Upper lobe of right lung (tissue), 1 donor: ENCODE measurements around the gene KLF3. TPM values are rescaled to one million over a fixed set of nuclear protein-coding genes. Genes with fewer than 3 reads are reported as not detected.

ENCODE experiments used
- ATAC-seq: fragments of 200-7000 bp; cut with Tn5 transposase; one replicate; pipeline ENCODE4 v1.9.1; 2020; ENCODE audit warnings: mild to moderate bottlenecking, moderate library complexity
- DNase-seq: peaks from one replicate; pipeline ENCODE4 v3.0.0-alpha.2; 2020
- H3K27ac ChIP-seq: fragments of 200-600 bp; one replicate; pipeline ENCODE4 v1.8.0; 2022
- H3K27me3 ChIP-seq: fragments of 200-600 bp; one replicate; pipeline ENCODE4 v1.8.0; 2022; ENCODE audit warnings: mild to moderate bottlenecking
- H3K36me3 ChIP-seq: fragments of 200-600 bp; one replicate; pipeline ENCODE4 v1.8.0; 2022
- H3K4me1 ChIP-seq: fragments of 200-600 bp; one replicate; pipeline ENCODE4 v1.8.0; 2022
- H3K4me3 ChIP-seq: fragments of 200-600 bp; one replicate; pipeline ENCODE4 v1.8.0; 2022; ENCODE audit warnings: mild to moderate bottlenecking
- H3K9me3 ChIP-seq: fragments of 200-600 bp; one replicate; pipeline ENCODE4 v1.8.0; 2022
- intact Hi-C: fragments of 100-400 bp; cut with DNase I; formaldehyde crosslinking; loops from one replicate; pipeline ENCODE4 v1.11.0; 2022
- total RNA-seq: library from RNA; stranded (reverse); fragmentation: NEBNext Ultra II Directional; extraction: Animal tissue kit (Norgen Biotek cat#: 25700); gene quantifications from one replicate; pipeline ENCODE4 v1.2.1, GENCODE V29; 2021
- TF ChIP-seq, protein P1 (sequence below): fragments of 200-600 bp; IDR thresholded peaks from one replicate; pipeline ENCODE4 v1.8.0; 2022; ENCODE audit warnings: antibody characterized with exemption
- donor health status: DM: no; HTN: yes; CAD: no; lungs with severe emphysema.

Gene KLF3
- total RNA-seq, 1 donor from 2014 or later = 70.6 TPM

DNA sequence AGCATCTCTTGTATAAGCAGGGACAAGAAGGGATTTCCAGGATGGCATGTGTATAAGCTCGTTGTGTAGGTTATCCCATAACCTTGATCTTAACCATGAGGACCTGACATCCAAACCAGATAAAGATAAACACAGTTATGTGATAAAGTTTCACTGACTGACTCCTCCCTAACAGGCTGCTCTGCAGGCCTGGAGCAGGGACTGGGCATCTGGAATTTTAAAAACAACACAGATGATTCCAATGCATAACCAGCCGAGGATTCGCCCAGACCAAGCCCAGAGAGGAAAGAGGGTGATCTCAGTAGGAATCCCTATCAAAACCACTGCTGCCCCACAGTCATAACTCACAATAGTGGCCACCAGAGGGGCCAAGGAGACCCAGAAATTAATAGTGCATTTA, 22.7 kb downstream of the KLF3 start:
- Histone ChIP-seq H3K4me3 (no peak overlapping the region), H3K27ac (no peak overlapping the region), H3K9me3 (no peaks in the 10 kb centered on the region), H3K4me1 (peaks cover 28% of the 10 kb centered on the region), H3K36me3 (peaks cover 59% of the 10 kb centered on the region), H3K27me3 (no peaks in the 10 kb centered on the region)
- intact Hi-C loops = no loop called here
- TF ChIP-seq, protein P1, sequence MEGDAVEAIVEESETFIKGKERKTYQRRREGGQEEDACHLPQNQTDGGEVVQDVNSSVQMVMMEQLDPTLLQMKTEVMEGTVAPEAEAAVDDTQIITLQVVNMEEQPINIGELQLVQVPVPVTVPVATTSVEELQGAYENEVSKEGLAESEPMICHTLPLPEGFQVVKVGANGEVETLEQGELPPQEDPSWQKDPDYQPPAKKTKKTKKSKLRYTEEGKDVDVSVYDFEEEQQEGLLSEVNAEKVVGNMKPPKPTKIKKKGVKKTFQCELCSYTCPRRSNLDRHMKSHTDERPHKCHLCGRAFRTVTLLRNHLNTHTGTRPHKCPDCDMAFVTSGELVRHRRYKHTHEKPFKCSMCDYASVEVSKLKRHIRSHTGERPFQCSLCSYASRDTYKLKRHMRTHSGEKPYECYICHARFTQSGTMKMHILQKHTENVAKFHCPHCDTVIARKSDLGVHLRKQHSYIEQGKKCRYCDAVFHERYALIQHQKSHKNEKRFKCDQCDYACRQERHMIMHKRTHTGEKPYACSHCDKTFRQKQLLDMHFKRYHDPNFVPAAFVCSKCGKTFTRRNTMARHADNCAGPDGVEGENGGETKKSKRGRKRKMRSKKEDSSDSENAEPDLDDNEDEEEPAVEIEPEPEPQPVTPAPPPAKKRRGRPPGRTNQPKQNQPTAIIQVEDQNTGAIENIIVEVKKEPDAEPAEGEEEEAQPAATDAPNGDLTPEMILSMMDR = no peak
- ATAC-seq (no peak), DNase-seq (no peak)

DNA sequence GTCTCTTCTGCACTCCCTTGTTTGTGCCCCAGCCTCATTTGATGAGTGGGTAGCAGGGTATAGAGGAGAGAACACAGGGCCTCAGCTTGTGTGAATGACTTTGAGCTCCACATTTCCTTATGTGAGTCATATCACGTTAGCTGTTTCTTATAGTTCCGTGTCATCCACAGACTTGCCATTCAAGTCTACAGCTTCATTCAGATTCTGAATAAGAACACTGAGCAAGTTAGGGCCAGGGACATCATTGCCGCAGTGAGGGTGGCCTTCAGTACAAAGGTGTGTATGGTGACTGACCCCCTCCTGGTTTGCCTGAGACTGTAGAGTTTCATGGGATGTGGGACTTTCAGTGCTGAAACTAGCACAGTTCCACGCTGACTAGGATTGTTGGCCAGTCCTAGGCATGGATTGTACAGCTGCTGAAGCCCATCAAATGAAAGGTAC, 23.6 kb downstream of the KLF3 start:
- ATAC-seq (no peak), DNase-seq (no peak)
- Histone ChIP-seq H3K36me3 (peaks cover 55% of the 10 kb centered on the region), H3K9me3 (no peaks in the 10 kb centered on the region), H3K27me3 (no peaks in the 10 kb centered on the region), H3K4me1 (peaks cover 34% of the 10 kb centered on the region), H3K4me3 (no peak overlapping the region), H3K27ac (no peak overlapping the region)
- TF ChIP-seq, protein P1 = no peak
- intact Hi-C loops = no loop called here

DNA sequence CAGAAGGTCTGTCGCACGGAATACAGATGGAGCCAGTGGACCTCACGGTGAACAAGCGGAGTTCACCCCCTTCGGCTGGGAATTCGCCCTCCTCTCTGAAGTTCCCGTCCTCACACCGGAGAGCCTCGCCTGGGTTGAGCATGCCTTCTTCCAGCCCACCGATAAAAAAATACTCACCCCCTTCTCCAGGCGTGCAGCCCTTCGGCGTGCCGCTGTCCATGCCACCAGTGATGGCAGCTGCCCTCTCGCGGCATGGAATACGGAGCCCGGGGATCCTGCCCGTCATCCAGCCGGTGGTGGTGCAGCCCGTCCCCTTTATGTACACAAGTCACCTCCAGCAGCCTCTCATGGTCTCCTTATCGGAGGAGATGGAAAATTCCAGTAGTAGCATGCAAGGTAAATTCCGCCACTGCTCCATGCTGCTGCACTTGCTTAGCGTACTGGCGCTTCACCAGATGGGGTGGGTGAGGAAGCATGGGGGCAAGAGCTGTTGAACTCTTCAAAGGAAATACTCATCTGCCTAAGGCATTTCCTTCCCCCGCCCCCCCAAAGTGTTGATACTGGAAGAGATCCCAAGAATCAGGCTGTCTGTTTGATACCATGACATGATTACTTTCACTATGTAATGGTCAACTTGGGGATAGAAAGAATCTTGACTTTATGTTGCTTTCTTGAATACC, 24.8 kb downstream of the KLF3 start:
- ATAC-seq = peak; percentile 28
- Histone ChIP-seq H3K27me3 (no peaks in the 10 kb centered on the region), H3K36me3 (peaks cover 58% of the 10 kb centered on the region)

DNA sequence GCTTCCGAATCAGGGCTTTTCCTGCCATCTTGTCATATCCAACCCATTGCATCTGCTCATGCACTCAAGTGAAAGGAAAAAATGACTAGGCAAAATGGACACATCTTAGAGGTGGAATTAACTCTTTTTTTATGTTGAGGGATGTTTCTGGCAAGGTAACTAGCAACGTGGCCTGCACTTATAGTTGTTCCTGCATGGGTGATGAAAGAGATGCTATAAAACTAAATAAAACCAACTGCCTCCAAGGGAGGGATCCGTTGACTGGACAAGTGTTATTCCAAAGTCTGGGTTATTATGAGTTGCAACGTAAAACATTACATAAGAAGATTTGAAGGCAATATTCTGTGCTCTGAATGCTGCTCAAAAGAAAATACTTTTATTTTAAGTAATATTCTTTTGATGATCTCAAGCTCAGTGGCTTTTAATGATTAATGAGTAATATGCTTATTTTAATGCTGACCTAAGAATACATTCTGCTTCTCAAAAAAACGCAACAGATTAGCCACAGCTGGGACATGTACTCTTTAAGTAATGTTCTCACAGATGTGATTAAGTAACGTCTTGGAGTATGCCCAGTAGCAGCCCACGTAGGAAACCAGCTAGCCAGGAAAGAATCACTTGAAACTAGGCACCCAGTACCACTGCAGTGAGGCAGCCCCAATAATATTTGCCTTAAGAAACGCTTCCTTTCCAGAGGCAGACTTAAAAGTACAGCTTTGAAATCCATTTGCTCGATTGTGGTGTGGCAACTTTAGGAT, 27.4 kb downstream of the KLF3 start:
- H3K27me3 ChIP-seq = no peaks in the 10 kb centered on the region
- intact Hi-C loops = no loop called here
- TF ChIP-seq, protein P1 = no peak
- H3K9me3 ChIP-seq = no peaks in the 10 kb centered on the region
- no peak overlapping the region for H3K4me3 ChIP-seq
- DNase-seq = no peak
- H3K4me1 ChIP-seq = peaks cover 28% of the 10 kb centered on the region
- H3K36me3 ChIP-seq = peaks cover 77% of the 10 kb centered on the region
- H3K27ac ChIP-seq = no peak overlapping the region
- peak; percentile 61 for ATAC-seq

More for the DNA sequence above, 24.8 kb downstream of the KLF3 start:
- H3K4me1 ChIP-seq = peaks cover 30% of the 10 kb centered on the region
- no peaks in the 10 kb centered on the region for H3K9me3 ChIP-seq
- H3K4me3 ChIP-seq = no peak overlapping the region
- no peak overlapping the region for H3K27ac ChIP-seq
- intact Hi-C loops = no loop called here
- DNase-seq = no peak
- TF ChIP-seq, protein P1 = no peak

DNA sequence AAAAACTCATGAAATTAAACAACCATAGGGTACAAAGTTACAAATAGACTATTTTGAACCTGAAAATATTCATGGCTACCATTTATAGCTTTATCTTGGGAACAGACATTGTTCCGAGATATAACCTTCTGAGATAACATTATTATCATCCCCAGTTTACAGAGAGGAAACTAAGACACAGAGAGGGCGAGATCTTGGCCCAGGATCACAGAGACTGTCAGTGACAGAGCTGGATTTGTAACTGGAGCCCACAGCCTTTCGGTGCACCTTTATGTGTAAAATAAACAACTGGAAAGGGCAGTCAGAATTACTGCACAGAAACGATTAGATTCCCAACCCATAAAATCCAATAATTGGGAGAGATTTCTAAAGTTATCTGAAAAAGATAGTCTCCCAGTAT, 28.4 kb downstream of the KLF3 start:
- intact Hi-C loops = no loop called here
- no peaks in the 10 kb centered on the region for H3K27me3 ChIP-seq
- peaks cover 31% of the 10 kb centered on the region for H3K4me1 ChIP-seq
- TF ChIP-seq, protein P1 = no peak
- ATAC-seq = no peak
- DNase-seq = no peak
- H3K36me3 ChIP-seq = peaks cover 87% of the 10 kb centered on the region
- H3K4me3 ChIP-seq = no peak overlapping the region
- no peak overlapping the region for H3K27ac ChIP-seq
- H3K9me3 ChIP-seq = no peaks in the 10 kb centered on the region
